SK-N-MC (cell line): ENCODE data around the gene SRGN.

Experiments used
- DNase-seq: peaks from one replicate; pipeline ENCODE4 v3.0.0-alpha.2; 2011; ENCODE audit warnings: low read depth, low spot score
- H3K27ac ChIP-seq: fragments of 200-600 bp; sonication (generic); 2 replicates; pipeline ENCODE4 v1.5.1; 2016; ENCODE audit warnings: mixed run types
- H3K36me3 ChIP-seq: fragments of 200-600 bp; sonication (generic); 2 replicates; pipeline ENCODE4 v1.6.1; 2017; ENCODE audit warnings: antibody characterized with exemption, low read length, mixed read lengths; ENCODE audit not compliant: insufficient read depth
- H3K4me3 ChIP-seq: fragments of 200-600 bp; sonication (generic); 2 replicates; pipeline ENCODE4 v1.5.1; 2016
- H3K9ac ChIP-seq: fragments of 200-600 bp; sonication (generic); 2 replicates; pipeline ENCODE4 v1.8.0; 2017; ENCODE audit warnings: mixed run types, mixed read lengths; ENCODE audit not compliant: insufficient read length
- H3K9me3 ChIP-seq: fragments of 200-600 bp; sonication (generic); 2 replicates; pipeline ENCODE4 v1.6.1; 2017; ENCODE audit warnings: low read depth, mild to moderate bottlenecking, antibody characterized with exemption, low read length, moderate library complexity, mixed read lengths
- EZH2 ChIP-seq: fragments of 200-600 bp; sonication (generic); IDR thresholded peaks from one replicate; pipeline ENCODE4 v1.6.1; 2017; ENCODE audit warnings: antibody characterized with exemption
- FOXP2 ChIP-seq: optimal IDR thresholded peaks from 2 replicates; pipeline ENCODE3; 2011; ENCODE audit warnings: mild to moderate bottlenecking, moderate library complexity; ENCODE audit not compliant: insufficient read depth; ENCODE audit errors: extremely low read length, control extremely low read depth
- POLR2AphosphoS5 ChIP-seq: IDR thresholded peaks from 2 replicates; pipeline ENCODE4 v1.6.1; 2012; ENCODE audit warnings: mild to moderate bottlenecking, low read depth, low read length, borderline replicate concordance

The SRGN gene

DNA sequence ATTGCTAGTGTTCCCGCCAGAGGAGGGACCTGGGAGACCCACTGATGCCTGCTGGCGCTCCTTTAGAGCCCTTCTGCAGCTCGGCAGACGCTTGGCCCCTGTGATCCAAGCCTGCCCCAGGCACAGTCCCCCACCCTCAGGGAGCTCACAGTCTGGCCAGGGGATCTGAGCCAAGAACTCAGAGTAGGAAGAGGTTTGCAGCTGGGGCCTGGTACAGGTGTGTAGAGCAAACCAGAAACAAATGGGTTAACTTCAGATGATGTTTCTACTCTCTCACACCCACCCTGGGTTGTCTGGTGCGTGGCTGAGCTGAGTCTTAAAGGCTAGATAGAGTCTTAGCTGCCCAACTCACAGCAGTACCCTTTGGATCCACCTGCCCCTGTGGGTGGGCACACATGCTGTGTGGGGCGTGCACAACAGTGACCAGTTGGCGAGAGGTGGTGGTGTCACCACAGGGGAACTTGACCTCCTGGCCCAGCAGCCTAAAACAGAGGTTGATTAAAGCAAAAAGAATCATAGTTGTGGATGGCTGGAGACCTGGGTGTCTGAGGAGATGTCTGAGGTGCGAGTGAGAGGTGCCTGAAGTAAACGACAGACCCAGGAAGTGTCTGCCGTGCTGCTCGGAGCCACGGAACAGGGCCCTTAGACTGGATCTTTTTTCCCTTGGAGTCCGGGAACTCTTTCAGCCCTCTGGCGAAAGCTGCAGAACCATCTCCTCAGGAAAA is 31.2 kb upstream of the SRGN start:
- Histone ChIP-seq H3K9ac (no peak overlapping the region), H3K36me3 (no peaks in the 10 kb centered on the region), H3K27ac (no peak overlapping the region), H3K9me3 (no peaks in the 10 kb centered on the region), H3K4me3 (no peak overlapping the region)
- no peak for DNase-seq
- TF ChIP-seq POLR2AphosphoS5 = no peak
- TF ChIP-seq FOXP2 = no peak
- TF ChIP-seq EZH2 = no peak

DNA sequence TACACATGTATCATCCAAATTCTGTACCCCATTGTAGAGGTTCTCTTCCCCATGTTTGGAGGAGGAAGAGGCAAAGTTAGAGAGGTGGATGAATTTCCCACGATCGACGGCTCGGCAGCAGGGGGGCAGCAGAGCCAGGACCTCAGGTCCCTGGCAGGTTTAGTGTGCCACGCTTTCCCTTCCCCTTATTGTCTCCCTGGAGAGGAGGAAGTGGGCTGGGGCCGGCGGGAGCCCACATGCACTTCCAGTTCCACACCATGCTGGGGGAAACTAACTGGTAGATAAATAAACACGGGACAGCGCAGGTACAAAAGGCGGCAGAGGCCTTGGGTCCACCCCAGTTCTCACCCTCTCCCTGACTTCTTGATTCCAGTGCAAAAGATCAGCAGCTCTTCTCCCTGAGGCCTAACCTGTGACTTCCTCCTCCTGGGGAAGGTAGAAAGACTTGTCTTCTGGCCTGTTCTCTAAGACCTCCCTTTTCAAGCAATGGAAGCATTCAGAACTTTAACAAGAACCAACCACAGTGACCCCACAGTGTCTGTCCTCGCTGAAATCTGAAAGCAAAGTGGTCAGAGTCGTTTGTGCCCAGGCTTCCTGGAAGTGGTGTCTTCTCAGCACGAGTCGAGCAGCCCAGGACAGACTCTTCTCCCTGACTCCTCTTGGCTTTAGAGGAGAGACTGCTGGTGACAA is 30.5 kb upstream of the SRGN start:
- Histone ChIP-seq H3K36me3 (no peaks in the 10 kb centered on the region), H3K27ac (no peak overlapping the region), H3K4me3 (no peak overlapping the region), H3K9ac (no peak overlapping the region), H3K9me3 (no peaks in the 10 kb centered on the region)
- no peak for DNase-seq
- TF ChIP-seq FOXP2 (no peak), POLR2AphosphoS5 (no peak), EZH2 (no peak)

DNA sequence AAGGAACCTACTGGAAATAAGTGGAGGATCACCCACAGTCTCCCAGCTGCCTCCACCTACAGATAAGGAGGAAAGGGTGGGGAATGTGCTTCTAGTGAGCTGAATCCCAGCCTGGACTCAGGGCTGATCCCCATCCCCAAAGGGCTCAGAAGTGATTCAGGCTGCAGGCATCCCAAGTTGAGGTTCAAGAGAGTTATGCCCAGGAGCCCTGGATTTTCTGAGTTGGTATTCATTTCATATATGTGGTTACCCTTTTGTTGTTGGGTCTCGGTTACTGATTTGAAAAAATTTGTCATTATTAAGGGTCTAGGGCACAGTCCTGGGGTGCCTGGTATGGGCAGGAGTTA is 30.0 kb upstream of the SRGN start:
- no peaks in the 10 kb centered on the region for H3K9me3 ChIP-seq
- H3K36me3 ChIP-seq = no peaks in the 10 kb centered on the region
- no peak overlapping the region for H3K27ac ChIP-seq
- no peak for DNase-seq
- TF ChIP-seq POLR2AphosphoS5 (no peak), FOXP2 (no peak), EZH2 (no peak)
- H3K4me3 ChIP-seq = no peak overlapping the region
- no peak overlapping the region for H3K9ac ChIP-seq

DNA sequence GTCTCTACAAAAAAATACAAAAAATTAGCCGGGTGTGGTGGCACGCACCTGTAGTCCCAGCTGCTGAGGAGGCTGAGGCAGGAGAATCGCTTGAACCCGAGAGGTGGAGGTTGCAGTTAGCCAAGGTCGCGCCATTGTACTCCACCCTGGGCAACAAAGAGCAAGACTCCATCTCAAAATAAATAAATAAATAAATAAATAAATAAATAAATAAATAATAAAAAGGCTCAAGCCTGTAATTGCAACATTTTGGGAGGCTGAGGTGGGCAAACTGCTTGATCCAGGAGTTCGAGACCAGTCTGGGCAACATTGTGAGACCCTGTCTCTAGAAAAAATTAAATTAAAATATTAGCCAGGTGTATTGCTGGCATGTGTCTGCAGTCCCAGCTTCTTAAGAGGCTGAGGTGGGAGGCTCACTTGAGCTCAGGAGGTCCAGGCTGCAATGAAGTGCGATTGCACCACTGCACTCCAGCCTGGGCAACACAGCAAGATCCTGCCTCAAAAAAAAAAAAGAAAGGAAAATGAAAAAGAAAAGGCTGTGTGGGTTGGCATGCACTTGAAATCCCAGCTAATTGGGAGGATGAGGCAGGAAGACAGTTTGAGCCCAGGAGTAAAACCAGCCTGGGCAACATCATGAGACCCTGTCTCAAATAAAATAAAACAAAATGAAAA is 27.6 kb upstream of the SRGN start:
- Histone ChIP-seq H3K9me3 (no peaks in the 10 kb centered on the region), H3K36me3 (no peaks in the 10 kb centered on the region), H3K9ac (no peak overlapping the region), H3K27ac (no peak overlapping the region), H3K4me3 (no peak overlapping the region)
- no peak for DNase-seq
- TF ChIP-seq POLR2AphosphoS5 = no peak
- TF ChIP-seq EZH2 = no peak
- no peak for TF ChIP-seq FOXP2

DNA sequence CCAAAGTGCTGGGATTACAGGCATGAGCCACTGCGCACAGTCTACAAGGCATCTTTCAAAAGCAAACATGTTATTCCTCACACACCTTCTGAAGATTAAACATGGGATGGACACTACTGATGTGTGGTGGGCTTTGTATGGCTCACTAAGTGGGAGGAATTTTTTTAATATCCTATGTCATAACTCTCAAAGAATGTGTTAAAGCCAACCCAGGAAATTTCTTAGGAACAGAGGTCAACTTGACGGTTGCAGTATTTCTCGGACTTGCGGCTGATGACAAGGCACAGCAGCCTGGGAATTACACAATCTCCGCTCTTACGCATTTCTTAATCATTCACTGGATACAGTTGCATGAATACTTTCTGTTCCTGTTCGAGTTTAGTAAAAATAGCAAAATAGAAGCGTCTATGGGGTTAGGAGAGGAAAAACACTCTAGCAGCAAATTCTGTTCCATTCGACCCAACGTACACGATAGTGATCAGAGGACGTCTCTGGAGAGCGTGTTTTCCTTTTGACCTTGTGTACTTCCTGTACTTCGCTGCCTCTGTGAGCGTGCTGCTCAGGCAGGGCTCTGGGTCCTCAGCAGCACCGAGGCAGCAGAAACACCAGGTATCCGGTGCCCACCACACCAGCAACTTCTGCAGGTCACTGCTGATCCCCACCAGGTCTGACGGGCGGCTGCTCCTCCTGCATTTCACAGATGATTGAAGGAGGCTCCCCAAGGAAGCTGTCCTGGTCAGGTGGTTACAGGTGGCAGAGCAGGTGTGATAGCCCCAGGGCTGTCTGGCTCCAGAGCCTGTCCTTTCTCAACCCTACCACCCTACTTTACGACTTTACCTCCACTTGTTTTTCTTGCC is 26.4 kb upstream of the SRGN start:
- TF ChIP-seq EZH2 = no peak
- no peak for TF ChIP-seq FOXP2
- no peak for TF ChIP-seq POLR2AphosphoS5
- H3K27ac ChIP-seq = no peak overlapping the region
- H3K4me3 ChIP-seq = no peak overlapping the region
- no peak for DNase-seq
- no peak overlapping the region for H3K9ac ChIP-seq
- H3K36me3 ChIP-seq = no peaks in the 10 kb centered on the region
- no peaks in the 10 kb centered on the region for H3K9me3 ChIP-seq

DNA sequence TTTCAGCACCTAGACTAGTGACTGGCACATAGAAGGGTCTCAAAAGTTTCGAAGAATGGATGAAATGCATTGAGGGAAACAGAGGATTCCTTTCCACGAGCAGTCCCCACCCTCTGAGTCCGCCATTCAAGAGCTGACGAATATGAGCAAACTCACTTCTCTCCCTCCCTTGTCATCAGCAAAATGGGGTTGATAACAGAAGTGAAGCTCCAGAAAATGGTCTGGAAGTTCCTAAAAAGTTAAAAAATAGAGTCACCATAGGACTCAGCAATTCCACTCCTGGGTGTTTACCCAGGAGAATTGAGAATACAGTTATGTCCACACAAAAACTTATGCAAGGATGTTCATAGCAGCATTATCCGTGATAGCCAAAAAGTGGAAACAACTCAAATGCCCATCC is 25.0 kb upstream of the SRGN start:
- Histone ChIP-seq H3K4me3 (no peak overlapping the region), H3K9ac (no peak overlapping the region), H3K27ac (no peak overlapping the region), H3K36me3 (no peaks in the 10 kb centered on the region), H3K9me3 (no peaks in the 10 kb centered on the region)
- TF ChIP-seq POLR2AphosphoS5 (no peak), EZH2 (no peak), FOXP2 (no peak)
- DNase-seq = no peak

DNA sequence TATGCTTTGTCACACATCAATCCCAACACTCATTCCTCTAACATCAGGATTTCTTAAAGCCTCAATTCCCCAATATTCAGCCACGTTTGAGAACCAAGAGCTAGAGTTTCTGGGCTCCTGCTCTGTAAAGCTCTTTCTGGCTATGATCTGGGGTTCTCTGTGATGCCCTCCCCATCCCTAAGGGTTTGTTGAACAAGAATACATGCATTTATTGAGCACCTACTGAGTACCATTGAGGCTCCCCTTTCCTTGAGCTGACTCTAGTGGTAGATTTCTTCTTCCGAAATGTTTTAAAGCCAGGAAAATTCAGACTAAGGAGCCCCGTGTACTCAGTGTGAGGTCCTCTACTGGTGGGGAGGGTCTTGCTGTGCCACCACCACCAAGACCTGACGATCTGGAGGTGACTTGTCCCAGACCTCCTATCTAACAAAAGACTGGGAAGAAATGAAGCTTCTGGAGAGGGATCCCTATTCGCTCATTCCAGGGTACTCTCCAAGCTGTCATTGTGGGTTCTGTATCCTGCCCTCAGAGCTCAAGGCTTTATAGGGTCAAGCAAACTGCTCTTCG is 23.1 kb upstream of the SRGN start:
- no peaks in the 10 kb centered on the region for H3K9me3 ChIP-seq
- H3K9ac ChIP-seq = no peak overlapping the region
- TF ChIP-seq POLR2AphosphoS5 (no peak), EZH2 (no peak), FOXP2 (no peak)
- no peak overlapping the region for H3K27ac ChIP-seq
- H3K4me3 ChIP-seq = no peak overlapping the region
- DNase-seq = no peak
- no peaks in the 10 kb centered on the region for H3K36me3 ChIP-seq
